H54 (cell line): ENCODE results near the gene CDPF1.
A peak's percentile ranks its signal among the peaks of the same experiment; 100 is the strongest.

Experiments
- DNase-seq: peaks from one replicate; pipeline ENCODE4 v3.0.0; 2011; ENCODE audit warnings: low spot score, mixed read lengths; ENCODE audit not compliant: insufficient read length
- FAIRE-seq: peaks from 3 replicates; lab custom pipeline; 2011; peaks lifted over from hg19 to GRCh38; lab: Jason Lieb, UNC
- POLR2A ChIP-seq: IDR thresholded peaks from 2 replicates; pipeline ENCODE4 v1.6.1; 2011; ENCODE audit warnings: low read depth, mild to moderate bottlenecking, low read length

The CDPF1 gene

GRCh38 chr22:46238541-46238940 lies 11.6 kb downstream of the CDPF1 start:
- FAIRE-seq (no peak), DNase-seq (no peak)
- TF ChIP-seq POLR2A, result no peak

- DNase-seq (no peak), FAIRE-seq (no peak)
- no peak for TF ChIP-seq POLR2A
These were observed 12.5 kb downstream of the CDPF1 start for GRCh38 chr22:46237453-46238124.

GRCh38 chr22:46234969-46235368 lies 15.1 kb downstream of the CDPF1 start:
- TF ChIP-seq POLR2A, result no peak
- DNase-seq (no peak), FAIRE-seq (no peak)

DNA sequence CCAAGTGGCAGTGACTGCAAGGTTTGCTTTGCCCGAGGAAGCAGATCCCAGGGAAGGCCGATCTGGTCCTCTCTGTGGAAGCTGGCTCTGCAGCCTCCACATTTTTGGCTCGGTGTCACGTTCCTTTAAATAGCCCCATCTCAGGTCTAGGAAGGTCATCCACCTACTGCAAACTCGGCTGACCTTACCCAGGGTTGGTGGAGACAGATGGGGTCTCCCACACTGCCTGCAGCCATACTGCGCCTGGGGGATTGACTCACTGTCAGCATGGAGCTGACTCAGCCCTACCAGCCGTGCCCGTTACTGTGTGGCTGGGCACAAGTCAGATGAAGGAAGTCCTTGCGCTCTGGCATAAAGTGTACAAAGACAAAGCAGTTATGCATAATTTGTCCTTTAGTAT lies 16.9 kb downstream of the CDPF1 start:
- DNase-seq, result peak; percentile 73
- peak; percentile 88 for FAIRE-seq
- TF ChIP-seq POLR2A, result no peak

DNA sequence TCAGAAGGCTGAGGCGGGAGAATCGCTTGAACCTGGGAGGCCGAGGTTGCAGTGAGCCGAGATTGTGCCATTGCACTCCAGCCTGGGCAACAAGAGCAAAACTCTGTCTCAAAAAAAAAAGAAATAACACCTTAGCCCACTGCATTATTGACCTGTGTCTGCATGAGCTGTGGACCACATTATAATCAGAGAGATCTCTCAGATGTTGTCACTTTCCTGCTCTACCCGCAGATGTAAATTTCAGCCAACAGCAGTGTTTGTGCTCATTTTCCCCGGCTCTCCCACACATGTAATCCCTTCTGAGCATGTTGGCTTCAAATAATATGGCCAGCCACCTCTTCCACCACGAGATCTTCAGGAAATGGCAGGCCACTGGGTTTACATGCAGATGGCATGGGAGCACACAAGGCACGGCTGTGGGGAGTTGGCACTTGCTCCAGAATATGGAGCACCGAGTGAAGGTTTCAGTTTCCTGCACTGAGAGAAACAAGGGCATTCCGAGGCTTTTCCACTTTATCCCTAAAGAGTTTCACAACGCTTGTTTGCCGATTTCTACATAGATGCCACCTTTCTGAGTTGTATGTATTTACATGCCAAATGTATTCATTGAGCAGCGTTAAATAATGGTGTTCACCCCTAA lies 19.7 kb downstream of the CDPF1 start:
- FAIRE-seq (no peak), DNase-seq (no peak)
- no peak for TF ChIP-seq POLR2A

GRCh38 chr22:46229701-46230100 lies 20.4 kb downstream of the CDPF1 start:
- FAIRE-seq, result no peak
- no peak for DNase-seq
- no peak for TF ChIP-seq POLR2A

GRCh38 chr22:46226577-46226976 lies 23.5 kb downstream of the CDPF1 start:
- DNase-seq (no peak), FAIRE-seq (no peak)
- no peak for TF ChIP-seq POLR2A

GRCh38 chr22:46225631-46226030 lies 24.5 kb downstream of the CDPF1 start:
- FAIRE-seq, result no peak
- TF ChIP-seq POLR2A, result no peak
- DNase-seq, result no peak

- no peak for FAIRE-seq
- DNase-seq, result no peak
- TF ChIP-seq POLR2A, result no peak
These were observed 25.2 kb downstream of the CDPF1 start for GRCh38 chr22:46224898-46225290.

DNA sequence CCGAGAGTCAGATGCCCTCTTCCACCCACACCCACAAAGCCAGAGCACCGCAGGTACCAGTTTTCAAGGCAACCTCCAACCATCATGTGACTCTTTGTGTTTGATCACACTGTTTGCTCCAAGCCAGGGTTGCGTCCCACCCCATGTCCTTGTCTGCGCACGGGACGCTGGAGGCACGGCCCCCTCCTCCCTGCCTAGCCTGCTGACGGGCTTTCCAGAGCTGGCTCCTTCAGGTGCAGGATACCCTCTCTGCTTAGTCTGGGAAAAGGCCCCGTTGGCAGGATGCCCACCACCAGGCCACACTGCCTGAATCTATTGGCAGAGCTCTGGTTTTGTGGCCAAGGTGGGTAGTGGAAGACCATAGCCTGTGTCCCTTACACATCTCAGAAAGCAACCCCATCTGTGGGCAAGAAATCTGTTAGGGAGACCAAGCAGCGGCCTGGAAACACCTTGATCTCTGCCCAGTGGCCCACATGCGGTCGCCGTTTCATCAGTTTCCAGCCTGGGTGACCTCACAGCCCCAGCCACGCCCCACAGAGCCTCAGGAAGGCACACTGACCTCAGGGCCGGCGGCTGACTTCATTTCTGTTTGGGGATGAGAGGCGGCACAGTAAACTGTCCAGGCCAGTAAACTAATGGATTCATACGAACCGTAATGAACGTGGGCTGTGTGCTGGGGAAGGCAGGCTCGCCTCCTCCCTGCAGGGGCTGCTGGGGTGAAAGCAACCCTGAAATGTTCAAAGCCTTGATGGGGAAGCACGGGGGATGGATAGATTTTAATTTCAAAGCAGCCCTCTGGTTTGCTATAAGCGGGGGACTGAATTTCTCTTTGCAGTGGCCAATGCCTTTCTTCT lies 25.8 kb downstream of the CDPF1 start:
- no peak for TF ChIP-seq POLR2A
- FAIRE-seq (no peak), DNase-seq (no peak)

DNA sequence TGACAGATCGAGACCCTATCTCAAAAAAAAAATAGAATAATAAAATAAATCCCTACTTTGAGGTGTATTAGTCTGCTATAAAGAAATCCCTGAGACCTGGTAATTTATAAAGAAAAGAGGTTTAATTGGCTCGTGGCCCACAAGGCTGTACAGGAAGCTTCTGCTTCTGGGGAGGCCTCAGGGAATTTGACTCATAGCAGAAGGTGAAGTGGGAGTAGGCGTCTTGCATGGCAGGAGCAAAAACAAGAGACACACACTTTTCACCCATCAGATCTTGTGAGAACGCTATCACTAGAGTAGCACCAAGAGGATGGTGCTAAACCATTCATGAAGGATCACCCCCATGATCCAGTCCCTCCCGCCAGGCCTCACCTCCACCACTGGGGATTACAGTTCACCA lies 29.2 kb downstream of the CDPF1 start:
- FAIRE-seq (no peak), DNase-seq (no peak)
- TF ChIP-seq POLR2A, result no peak

GRCh38 chr22:46219636-46220035 lies 30.5 kb downstream of the CDPF1 start:
- DNase-seq, result no peak
- no peak for FAIRE-seq
- TF ChIP-seq POLR2A, result no peak

GRCh38 chr22:46214616-46215015 lies 35.5 kb downstream of the CDPF1 start:
- TF ChIP-seq POLR2A, result no peak
- no peak for FAIRE-seq
- no peak for DNase-seq

DNA sequence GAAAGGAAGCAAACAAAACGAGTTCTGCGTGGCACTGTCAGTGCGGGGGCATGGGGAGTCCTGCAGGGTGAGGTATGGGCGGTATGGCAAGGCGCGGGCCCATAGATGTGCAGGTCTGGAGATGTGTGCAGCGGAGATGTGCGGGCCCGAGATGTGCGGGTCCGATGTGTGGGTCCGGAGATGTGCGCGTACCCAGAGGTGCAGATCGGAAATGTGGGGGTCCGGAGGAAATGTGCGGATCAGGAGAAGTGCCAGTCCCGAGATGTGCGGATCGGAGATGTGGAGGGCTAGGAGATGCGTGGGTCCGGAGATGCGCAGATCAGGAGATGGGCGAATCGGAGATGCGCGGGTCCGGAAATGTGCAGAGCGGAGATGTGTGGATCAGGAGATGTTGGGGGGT lies 35.9 kb downstream of the CDPF1 start:
- TF ChIP-seq POLR2A, result no peak
- FAIRE-seq (no peak), DNase-seq (no peak)
